Thyroid gland (tissue), 4 donors: ENCODE data around the gene ABCB7.

ENCODE experiments used
- POLR2A ChIP-seq, 2 donors: fragments of 450-650 bp; IDR thresholded peaks; one replicate each; pipeline ENCODE4 v1.6.1; 2017; ENCODE audit warnings: antibody characterized with exemption in 2 of 2, mild to moderate bottlenecking in 2 of 2, moderate library complexity in 1 of 2
- TF ChIP-seq, protein P1 (sequence below), 6 experiments: fragments of 200-600 bp in 3 of 6; fragments of 450-650 bp in 3 of 6; sonication (generic) in 3 of 6; IDR thresholded peaks; one replicate each; pipeline ENCODE4 v1.5.1; 2016 to 2019; ENCODE audit warnings: antibody characterized with exemption in 6 of 6, mild to moderate bottlenecking in 2 of 6, inconsistent platforms in 1 of 6, moderate library complexity in 1 of 6

DNA sequence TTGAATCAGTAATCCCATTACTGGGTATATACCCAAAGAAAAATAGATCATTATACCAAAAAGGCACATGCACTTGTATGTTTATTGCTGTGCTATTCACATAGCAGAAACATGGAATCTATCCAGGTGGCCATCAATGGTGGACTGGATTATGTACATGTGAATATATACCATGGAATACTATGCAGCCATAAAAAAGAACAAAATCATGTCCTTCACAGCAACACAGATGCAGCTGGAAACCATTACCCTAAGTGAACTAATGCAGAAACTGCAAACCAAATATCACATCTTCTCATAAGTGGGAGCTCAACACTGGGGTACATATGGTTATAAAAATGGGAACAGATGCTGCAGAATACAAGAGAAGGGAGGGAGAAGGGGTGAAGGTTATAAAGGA, 110.7 kb downstream of the ABCB7 start:
- TF ChIP-seq, protein P1, sequence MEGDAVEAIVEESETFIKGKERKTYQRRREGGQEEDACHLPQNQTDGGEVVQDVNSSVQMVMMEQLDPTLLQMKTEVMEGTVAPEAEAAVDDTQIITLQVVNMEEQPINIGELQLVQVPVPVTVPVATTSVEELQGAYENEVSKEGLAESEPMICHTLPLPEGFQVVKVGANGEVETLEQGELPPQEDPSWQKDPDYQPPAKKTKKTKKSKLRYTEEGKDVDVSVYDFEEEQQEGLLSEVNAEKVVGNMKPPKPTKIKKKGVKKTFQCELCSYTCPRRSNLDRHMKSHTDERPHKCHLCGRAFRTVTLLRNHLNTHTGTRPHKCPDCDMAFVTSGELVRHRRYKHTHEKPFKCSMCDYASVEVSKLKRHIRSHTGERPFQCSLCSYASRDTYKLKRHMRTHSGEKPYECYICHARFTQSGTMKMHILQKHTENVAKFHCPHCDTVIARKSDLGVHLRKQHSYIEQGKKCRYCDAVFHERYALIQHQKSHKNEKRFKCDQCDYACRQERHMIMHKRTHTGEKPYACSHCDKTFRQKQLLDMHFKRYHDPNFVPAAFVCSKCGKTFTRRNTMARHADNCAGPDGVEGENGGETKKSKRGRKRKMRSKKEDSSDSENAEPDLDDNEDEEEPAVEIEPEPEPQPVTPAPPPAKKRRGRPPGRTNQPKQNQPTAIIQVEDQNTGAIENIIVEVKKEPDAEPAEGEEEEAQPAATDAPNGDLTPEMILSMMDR (IDR thresholded peaks at IDR 0.05): no peak
- no peak for TF ChIP-seq POLR2A (IDR thresholded peaks at IDR 0.05)
